Right cardiac atrium (tissue), 5 donors: ENCODE data around the gene TRIP4. TPM values are rescaled to one million over a fixed set of nuclear protein-coding genes. Genes with fewer than 3 reads are reported as not detected.

Experiments used
- ATAC-seq, 2 donors: fragments of 200-7000 bp; cut with Tn5 transposase; one replicate each; pipeline versions ENCODE4 v1.8.0 to v1.9.1; 2020; ENCODE audit warnings: moderate library complexity in 2 of 2, mild to moderate bottlenecking in 1 of 2
- DNase-seq, 3 donors: peaks; one replicate each; pipeline ENCODE4 v3.0.0-alpha.2; 2020
- H3K27ac ChIP-seq: one replicate; pipeline ENCODE4 v1.5.1; 2013; ENCODE audit warnings: mild to moderate bottlenecking, low read length, control low read depth, moderate library complexity
- H3K27me3 ChIP-seq: one replicate; pipeline ENCODE4 v1.6.1; 2013; ENCODE audit not compliant: control insufficient read depth, insufficient read depth
- H3K4me1 ChIP-seq: one replicate; pipeline ENCODE4 v1.6.1; 2013; ENCODE audit warnings: low read length; ENCODE audit not compliant: control insufficient read depth, insufficient read depth
- H3K4me3 ChIP-seq: one replicate; pipeline ENCODE4 v1.5.1; 2013; ENCODE audit warnings: low read length, control low read depth
- H3K9me3 ChIP-seq: one replicate; pipeline ENCODE4 v1.6.1; 2013; ENCODE audit warnings: low read length; ENCODE audit not compliant: control insufficient read depth
- WGBS: extraction: QIAGEN DNeasy Blood & Tissue Kit; methylation state at CpG from one replicate; pipeline ENCODE4 v1.1.7; 2013; 5-methylcytosine and 5-hydroxymethylcytosine counted together
- intact Hi-C, 4 donors: fragments of 100-400 bp; cut with DNase I; formaldehyde crosslinking; loops; one replicate each; pipeline versions ENCODE4 v1.11.0 to v1.14.0; 2022 to 2023
- polyA plus RNA-seq: library from polyadenylated mRNA; stranded (reverse); fragments of 200-250 nt; gene quantifications from one replicate; pipeline ENCODE4 v1.2.3, GENCODE V29; 2013
- total RNA-seq, 4 donors: library from RNA; stranded (reverse); fragmentation: NEBNext Ultra II Directional; extraction: Animal tissue kit (Norgen Biotek cat#: 25700); gene quantifications; one replicate each; pipeline ENCODE4 v1.2.1, GENCODE V29; 2021
- donor health status: healthy with polysubstance abuse.
- donor health status: DM: no; HTN: yes; CAD: no.
- donor health status: DM: no; HTN: no; CAD: no.
- donor health status: DM: no; HTN: yes; CAD: no; lungs with severe emphysema.
- donor health status: DM: yes; HTN: yes; CAD: no.

Gene TRIP4
- total and polyA plus RNA-seq, 5 donors: 11.7 to 20.1 (median 18.3) TPM

GRCh38 chr15:64461721-64462162 lies 74.1 kb downstream of the TRIP4 start:
- H3K27ac ChIP-seq: peak overlapping the region; percentile 93
- peak overlapping the region; percentile 100 for H3K4me3 ChIP-seq
- DNase-seq (no peak), ATAC-seq (peak; percentile 15 to 17)
- H3K4me1 ChIP-seq: peaks cover 6% of the 10 kb centered on the region
- no peaks in the 10 kb centered on the region for H3K9me3 ChIP-seq
- no peaks in the 10 kb centered on the region for H3K27me3 ChIP-seq
- intact Hi-C loops: no loop called here
- 7% methylated on average over 5 of the region's 5 CpGs for WGBS

- intact Hi-C loops: no loop called here
- Histone ChIP-seq H3K4me3 (no peak overlapping the region), H3K4me1 (peaks cover 6% of the 10 kb centered on the region), H3K27ac (peak overlapping the region; percentile 61), H3K27me3 (no peaks in the 10 kb centered on the region), H3K9me3 (no peaks in the 10 kb centered on the region)
- DNase-seq: no peak
- ATAC-seq: no peak
Observed at GRCh38 chr15:64462492-64462891, 74.9 kb downstream of the TRIP4 start.

- no peak for DNase-seq
- Histone ChIP-seq H3K9me3 (no peaks in the 10 kb centered on the region), H3K27ac (no peak overlapping the region), H3K4me3 (no peak overlapping the region), H3K4me1 (peaks cover 6% of the 10 kb centered on the region), H3K27me3 (no peaks in the 10 kb centered on the region)
- ATAC-seq: no peak
- 69% methylated on average over 3 of the region's 3 CpGs for WGBS
- intact Hi-C loops: no loop called here
Observed at GRCh38 chr15:64464276-64465005, 76.8 kb downstream of the TRIP4 start.

GRCh38 chr15:64466408-64467141 lies 78.9 kb downstream of the TRIP4 start:
- intact Hi-C loops: no loop called here
- Histone ChIP-seq H3K27me3 (no peaks in the 10 kb centered on the region), H3K4me1 (peaks cover 6% of the 10 kb centered on the region), H3K9me3 (no peaks in the 10 kb centered on the region), H3K4me3 (no peak overlapping the region), H3K27ac (no peak overlapping the region)
- no peak for ATAC-seq
- DNase-seq: no peak
- 75% methylated on average over 4 of the region's 4 CpGs for WGBS

GRCh38 chr15:64472161-64472560 lies 84.5 kb downstream of the TRIP4 start:
- intact Hi-C loops: no loop called here
- DNase-seq (no peak), ATAC-seq (no peak)
- whole genome bisulfite sequencing: 95% methylated on average over 4 of the region's 4 CpGs
- H3K9me3 ChIP-seq: no peaks in the 10 kb centered on the region
- H3K27ac ChIP-seq: no peak overlapping the region
- H3K4me1 ChIP-seq: no peaks in the 10 kb centered on the region
- no peaks in the 10 kb centered on the region for H3K27me3 ChIP-seq
- H3K4me3 ChIP-seq: no peak overlapping the region

GRCh38 chr15:64474846-64475245 lies 87.2 kb downstream of the TRIP4 start:
- Histone ChIP-seq H3K27me3 (no peaks in the 10 kb centered on the region), H3K4me1 (no peaks in the 10 kb centered on the region), H3K9me3 (no peaks in the 10 kb centered on the region), H3K27ac (no peak overlapping the region), H3K4me3 (no peak overlapping the region)
- intact Hi-C loops: no loop called here
- 96% methylated on average over 2 of the region's 2 CpGs for WGBS
- ATAC-seq (no peak), DNase-seq (no peak)

GRCh38 chr15:64476550-64476949 lies 88.9 kb downstream of the TRIP4 start:
- DNase-seq (no peak), ATAC-seq (no peak)
- H3K9me3 ChIP-seq: no peaks in the 10 kb centered on the region
- H3K27me3 ChIP-seq: no peaks in the 10 kb centered on the region
- H3K27ac ChIP-seq: no peak overlapping the region
- H3K4me3 ChIP-seq: no peak overlapping the region
- no peaks in the 10 kb centered on the region for H3K4me1 ChIP-seq
- WGBS: 91% methylated on average over 1 of the region's 1 CpG
- intact Hi-C loops: no loop called here

- intact Hi-C loops: no loop called here
- ATAC-seq (no peak), DNase-seq (no peak)
- H3K9me3 ChIP-seq: no peaks in the 10 kb centered on the region
- H3K4me3 ChIP-seq: no peak overlapping the region
- no peaks in the 10 kb centered on the region for H3K27me3 ChIP-seq
- 37% methylated on average over 1 of the region's 1 CpG for WGBS
- H3K27ac ChIP-seq: no peak overlapping the region
- H3K4me1 ChIP-seq: no peaks in the 10 kb centered on the region
Observed at GRCh38 chr15:64478863-64479262, 91.2 kb downstream of the TRIP4 start.

- Histone ChIP-seq H3K9me3 (no peaks in the 10 kb centered on the region), H3K4me1 (no peaks in the 10 kb centered on the region), H3K27ac (no peak overlapping the region), H3K27me3 (no peaks in the 10 kb centered on the region), H3K4me3 (no peak overlapping the region)
- no peak for DNase-seq
- no peak for ATAC-seq
- WGBS: 71% methylated on average over 4 of the region's 4 CpGs
- intact Hi-C loops: no loop called here
Observed at GRCh38 chr15:64480891-64481290, 93.3 kb downstream of the TRIP4 start.

- Histone ChIP-seq H3K4me3 (no peak overlapping the region), H3K4me1 (no peaks in the 10 kb centered on the region), H3K27me3 (no peaks in the 10 kb centered on the region), H3K27ac (no peak overlapping the region), H3K9me3 (no peaks in the 10 kb centered on the region)
- ATAC-seq (no peak), DNase-seq (no peak)
- intact Hi-C loops: no loop called here
Observed at GRCh38 chr15:64483749-64484148, 96.1 kb downstream of the TRIP4 start.

GRCh38 chr15:64485796-64486195 lies 98.2 kb downstream of the TRIP4 start:
- Histone ChIP-seq H3K27me3 (no peaks in the 10 kb centered on the region), H3K4me3 (no peak overlapping the region), H3K4me1 (no peaks in the 10 kb centered on the region), H3K9me3 (no peaks in the 10 kb centered on the region), H3K27ac (no peak overlapping the region)
- DNase-seq (no peak), ATAC-seq (no peak)
- intact Hi-C loops: no loop called here
